Activated CD4-positive, alpha-beta T cell treated with anti-CD3 and anti-CD28 coated beads, Interleukin-2, Interleukin-6, amounts not matched to agents 100 ng/mL and 50 ng/mL, durations not matched to agents 16 hours and 8 hours (primary cell): Measurements from ENCODE around the gene TMEM132D.

Experiments used
- DNase-seq: peaks from one replicate; pipeline ENCODE4 v3.0.0-alpha.2; 2020

TMEM132D gene

GRCh38 chr12:129717438-129717837 is 186.4 kb downstream of the TMEM132D start:
- DNase-seq: no peak

GRCh38 chr12:129716825-129717224 is 187.0 kb downstream of the TMEM132D start:
- DNase-seq: no peak

- DNase-seq: no peak
These were observed 197.1 kb downstream of the TMEM132D start for GRCh38 chr12:129706716-129707115.

GRCh38 chr12:129704232-129704830 is 199.5 kb downstream of the TMEM132D start:
- DNase-seq: no peak

- no peak for DNase-seq
These were observed 202.2 kb downstream of the TMEM132D start for GRCh38 chr12:129701631-129702101.

GRCh38 chr12:129700036-129700435 is 203.8 kb downstream of the TMEM132D start:
- DNase-seq: no peak

GRCh38 chr12:129696926-129697325 is 206.9 kb downstream of the TMEM132D start:
- no peak for DNase-seq

- no peak for DNase-seq
These were observed 207.4 kb downstream of the TMEM132D start for GRCh38 chr12:129696405-129696804.

- DNase-seq: no peak
These were observed 210.1 kb downstream of the TMEM132D start for GRCh38 chr12:129693731-129694130.

GRCh38 chr12:129687731-129688130 is 216.1 kb downstream of the TMEM132D start:
- DNase-seq: no peak

- DNase-seq: no peak
These were observed 222.0 kb downstream of the TMEM132D start for GRCh38 chr12:129681830-129682229.

GRCh38 chr12:129681151-129681550 is 222.7 kb downstream of the TMEM132D start:
- no peak for DNase-seq

- no peak for DNase-seq
These were observed 227.4 kb downstream of the TMEM132D start for GRCh38 chr12:129676411-129676810.

- DNase-seq: no peak
These were observed 227.9 kb downstream of the TMEM132D start for GRCh38 chr12:129675947-129676346.

GRCh38 chr12:129675496-129675895 is 228.3 kb downstream of the TMEM132D start:
- no peak for DNase-seq

- DNase-seq: no peak
These were observed 230.0 kb downstream of the TMEM132D start for GRCh38 chr12:129673806-129674205.

GRCh38 chr12:129672110-129672509 is 231.7 kb downstream of the TMEM132D start:
- no peak for DNase-seq

GRCh38 chr12:129670256-129670920 is 233.4 kb downstream of the TMEM132D start:
- no peak for DNase-seq

GRCh38 chr12:129665414-129665813 is 238.4 kb downstream of the TMEM132D start:
- no peak for DNase-seq

- DNase-seq: no peak
These were observed 241.6 kb downstream of the TMEM132D start for GRCh38 chr12:129662234-129662633.

GRCh38 chr12:129660946-129661345 is 242.9 kb downstream of the TMEM132D start:
- no peak for DNase-seq

GRCh38 chr12:129659961-129660622 is 243.7 kb downstream of the TMEM132D start:
- no peak for DNase-seq

- DNase-seq: no peak
These were observed 246.6 kb downstream of the TMEM132D start for GRCh38 chr12:129657179-129657578.

- no peak for DNase-seq
These were observed 251.9 kb downstream of the TMEM132D start for GRCh38 chr12:129651951-129652350.
